Neural cell (in vitro differentiated cells): ENCODE measurements around the gene EFEMP1.

Experiments used
- EP300 ChIP-seq: fragments of 450-650 bp; conservative IDR thresholded peaks from 2 replicates; pipeline ENCODE4 v1.6.1; 2014; ENCODE audit warnings: antibody characterized with exemption, mild to moderate bottlenecking, moderate library complexity; ENCODE audit not compliant: poor library complexity, severe bottlenecking
- EZH2 ChIP-seq: fragments of 200-600, 300-800 bp; shearing (Covaris generic), sonication (generic); IDR thresholded peaks from 2 replicates; pipeline ENCODE4 v1.6.1; 2014; ENCODE audit warnings: antibody characterized with exemption, low read length, borderline replicate concordance, mild to moderate bottlenecking; ENCODE audit not compliant: insufficient read depth, poor library complexity, severe bottlenecking
- POLR2AphosphoS5 ChIP-seq: IDR thresholded peaks from 2 replicates; pipeline ENCODE4 v1.6.1; 2012
- RAD21 ChIP-seq: fragments of 450-650 bp; conservative IDR thresholded peaks from 2 replicates; pipeline ENCODE4 v1.6.1; 2014; ENCODE audit warnings: antibody characterized with exemption, mild to moderate bottlenecking, moderate library complexity
- REST ChIP-seq: IDR thresholded peaks from 2 replicates; pipeline ENCODE4 v1.6.1; 2012; ENCODE audit warnings: borderline replicate concordance
- TAF1 ChIP-seq: IDR thresholded peaks from 2 replicates; pipeline ENCODE4 v1.6.1; 2012; ENCODE audit warnings: low read depth
- TF ChIP-seq, protein P1 (sequence below): fragments of 450-650 bp; IDR thresholded peaks from 2 replicates; pipeline ENCODE4 v1.5.1; 2014; ENCODE audit warnings: antibody characterized with exemption, mild to moderate bottlenecking, moderate library complexity; ENCODE audit not compliant: poor library complexity, severe bottlenecking

DNA sequence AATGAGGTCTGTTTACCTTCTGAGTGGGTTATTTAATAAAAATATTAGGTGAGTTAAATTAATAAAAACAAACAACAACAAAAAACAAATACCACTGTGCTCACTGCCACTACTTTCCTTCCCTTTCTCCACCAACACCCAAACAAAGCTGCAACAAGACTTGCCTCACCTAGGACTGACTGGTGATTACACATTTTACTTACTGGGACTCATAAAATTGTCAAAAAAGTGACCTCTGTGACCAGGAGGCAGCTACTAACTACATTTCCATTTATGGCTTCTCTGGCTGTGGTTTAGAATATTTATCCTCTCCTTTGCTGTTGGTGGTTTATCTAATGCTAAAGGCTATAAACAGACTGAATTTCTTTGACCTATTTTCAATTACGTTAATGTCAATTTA is 39.8 kb downstream of the EFEMP1 start:
- TF ChIP-seq EP300 (no peak), REST (no peak), RAD21 (no peak), TAF1 (no peak), POLR2AphosphoS5 (no peak), EZH2 (no peak)
- TF ChIP-seq, protein P1, sequence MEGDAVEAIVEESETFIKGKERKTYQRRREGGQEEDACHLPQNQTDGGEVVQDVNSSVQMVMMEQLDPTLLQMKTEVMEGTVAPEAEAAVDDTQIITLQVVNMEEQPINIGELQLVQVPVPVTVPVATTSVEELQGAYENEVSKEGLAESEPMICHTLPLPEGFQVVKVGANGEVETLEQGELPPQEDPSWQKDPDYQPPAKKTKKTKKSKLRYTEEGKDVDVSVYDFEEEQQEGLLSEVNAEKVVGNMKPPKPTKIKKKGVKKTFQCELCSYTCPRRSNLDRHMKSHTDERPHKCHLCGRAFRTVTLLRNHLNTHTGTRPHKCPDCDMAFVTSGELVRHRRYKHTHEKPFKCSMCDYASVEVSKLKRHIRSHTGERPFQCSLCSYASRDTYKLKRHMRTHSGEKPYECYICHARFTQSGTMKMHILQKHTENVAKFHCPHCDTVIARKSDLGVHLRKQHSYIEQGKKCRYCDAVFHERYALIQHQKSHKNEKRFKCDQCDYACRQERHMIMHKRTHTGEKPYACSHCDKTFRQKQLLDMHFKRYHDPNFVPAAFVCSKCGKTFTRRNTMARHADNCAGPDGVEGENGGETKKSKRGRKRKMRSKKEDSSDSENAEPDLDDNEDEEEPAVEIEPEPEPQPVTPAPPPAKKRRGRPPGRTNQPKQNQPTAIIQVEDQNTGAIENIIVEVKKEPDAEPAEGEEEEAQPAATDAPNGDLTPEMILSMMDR = no peak
